Neutrophil (primary cell): ENCODE results near the gene LYL1.

Source experiments
- H3K27ac ChIP-seq: fragments of 200-600 bp; sonication (generic); 2 replicates; pipeline ENCODE4 v1.5.1; 2016; ENCODE audit warnings: mild to moderate bottlenecking, moderate library complexity
- H3K27me3 ChIP-seq: fragments of 200-600 bp; sonication (generic); 2 replicates; pipeline ENCODE4 v1.6.0; 2016; ENCODE audit warnings: mild to moderate bottlenecking
- H3K36me3 ChIP-seq: fragments of 200-600 bp; sonication (generic); 2 replicates; pipeline ENCODE4 v1.5.1; 2017
- H3K4me1 ChIP-seq, 2 experiments: fragments of 200-600 bp in 1 of 2; sonication (generic) in 1 of 2; 1 replicate in 1 of 2; 2 replicates in 1 of 2; pipeline versions ENCODE4 v1.5.1 to v1.6.1; 2013 to 2016; ENCODE audit warnings: low read depth in 1 of 2, low read length in 1 of 2, mild to moderate bottlenecking in 1 of 2, moderate library complexity in 1 of 2; ENCODE audit not compliant: control insufficient read depth in 1 of 2, insufficient read depth in 1 of 2
- H3K4me3 ChIP-seq, 2 experiments: fragments of 200-600 bp in 1 of 2; sonication (generic) in 1 of 2; 1 replicate in 1 of 2; 2 replicates in 1 of 2; pipeline ENCODE4 v1.5.1; 2013 to 2016; ENCODE audit warnings: low read depth in 1 of 2, low read length in 1 of 2, mild to moderate bottlenecking in 1 of 2, moderate library complexity in 1 of 2
- H3K9me3 ChIP-seq: fragments of 200-600 bp; sonication (generic); 2 replicates; pipeline ENCODE4 v1.5.1; 2016
- CTCF ChIP-seq: fragments of 200-600 bp; sonication (generic); IDR thresholded peaks from 2 replicates; pipeline ENCODE4 v1.5.1; 2016; ENCODE audit warnings: antibody characterized with exemption

The LYL1 gene

GRCh38 chr19:13094771-13095392 is 7.8 kb downstream of the LYL1 start:
- peak overlapping the region; percentile 93 to 95 for H3K4me3 ChIP-seq

GRCh38 chr19:13094106-13094504 is 8.6 kb downstream of the LYL1 start:
- Histone ChIP-seq H3K36me3 (no peaks in the 10 kb centered on the region), H3K4me3 (peak overlapping the region; percentile 4 to 93), H3K9me3 (no peaks in the 10 kb centered on the region), H3K27me3 (peaks cover 7% of the 10 kb centered on the region), H3K4me1 (peaks cover 34 to 44% of the 10 kb centered on the region in 2 experiments), H3K27ac (peak overlapping the region; percentile 99)
- TF ChIP-seq CTCF, result no peak

More at GRCh38 chr19:13094771-13095392, 7.8 kb downstream of the LYL1 start:
- Histone ChIP-seq H3K9me3 (no peaks in the 10 kb centered on the region), H3K36me3 (peaks cover 2% of the 10 kb centered on the region), H3K4me1 (peaks cover 39 to 50% of the 10 kb centered on the region in 2 experiments), H3K27me3 (peaks cover 7% of the 10 kb centered on the region), H3K27ac (peak overlapping the region; percentile 99)
- no peak for TF ChIP-seq CTCF

- peaks cover 7% of the 10 kb centered on the region for H3K27me3 ChIP-seq
- H3K4me1 ChIP-seq, result peaks cover 31 to 43% of the 10 kb centered on the region in 2 experiments
- H3K27ac ChIP-seq, result peak overlapping the region; percentile 99
- H3K9me3 ChIP-seq, result no peaks in the 10 kb centered on the region
- H3K36me3 ChIP-seq, result no peaks in the 10 kb centered on the region
- TF ChIP-seq CTCF, result peak; percentile 93
- peak overlapping the region in 1 of 2 experiments; percentile 93 for H3K4me3 ChIP-seq
Measured at GRCh38 chr19:13093407-13094105, 9.1 kb downstream of the LYL1 start.

GRCh38 chr19:13092606-13093235 is 9.9 kb downstream of the LYL1 start:
- Histone ChIP-seq H3K27me3 (peaks cover 7% of the 10 kb centered on the region), H3K9me3 (no peaks in the 10 kb centered on the region), H3K27ac (no peak overlapping the region), H3K4me3 (no peak overlapping the region), H3K36me3 (no peaks in the 10 kb centered on the region), H3K4me1 (peaks cover 28 to 35% of the 10 kb centered on the region in 2 experiments)
- no peak for TF ChIP-seq CTCF

- H3K36me3 ChIP-seq, result no peaks in the 10 kb centered on the region
- H3K27ac ChIP-seq, result no peak overlapping the region
- no peak overlapping the region for H3K4me3 ChIP-seq
- H3K27me3 ChIP-seq, result peaks cover 7% of the 10 kb centered on the region
- no peak for TF ChIP-seq CTCF
- H3K9me3 ChIP-seq, result no peaks in the 10 kb centered on the region
- peaks cover 28 to 31% of the 10 kb centered on the region in 2 experiments for H3K4me1 ChIP-seq
Measured at GRCh38 chr19:13092158-13092543, 10.5 kb downstream of the LYL1 start.
